PC-3 (cell line): ENCODE measurements around the gene PARD6B. TPM values are rescaled to one million over a fixed set of nuclear protein-coding genes. Genes with fewer than 3 reads are reported as not detected.
A peak's percentile ranks its signal among the peaks of the same experiment; 100 is the strongest.

Source experiments
- ATAC-seq: fragments of 200-7000 bp; cut with Tn5 transposase; 2 replicates; pipeline ENCODE4 v1.9.1; 2020; ENCODE audit warnings: mild to moderate bottlenecking, moderate library complexity
- BruUV-seq: library from RNA; stranded (reverse); fragments of 400-500 nt; replicated peaks from 2 replicates; lab custom pipeline; 2021; lab: Mats Ljungman, UMichigan
- CTCF ChIA-PET: fragments of 300-600 bp; sonication (Branson Sonifier 250); formaldehyde crosslinking; loops from one replicate; lab custom pipeline; 2022; ENCODE audit warnings: antibody characterized with exemption; lab: Charles Lee
- POLR2A ChIA-PET: fragments of 300-600 bp; sonication (Branson Sonifier 250); formaldehyde crosslinking; loops from one replicate; lab custom pipeline; 2022; ENCODE audit warnings: antibody characterized with exemption; ENCODE audit not compliant: unreplicated experiment; lab: Charles Lee
- DNase-seq: peaks from one replicate; pipeline ENCODE4 v3.0.0-alpha.2; 2015
- H2AFZ ChIP-seq: fragments of 300-600 bp; sonication (generic); 2 replicates; pipeline ENCODE4 v1.6.0; 2016; ENCODE audit warnings: antibody characterized with exemption, low read length
- H3F3A ChIP-seq: fragments of 300-600 bp; sonication (generic); one replicate; pipeline ENCODE4 v1.6.0; 2017; ENCODE audit warnings: antibody characterized with exemption, low read length, control low read depth, mild to moderate bottlenecking; ENCODE audit not compliant: unreplicated experiment
- H3K27ac ChIP-seq: fragments of 300-600 bp; sonication (generic); 2 replicates; pipeline ENCODE4 v1.5.1; 2016; ENCODE audit warnings: mild to moderate bottlenecking, low read length
- H3K27me3 ChIP-seq: fragments of 300-600 bp; sonication (generic); 2 replicates; pipeline ENCODE4 v1.6.1; 2016; ENCODE audit warnings: low read length, mixed read lengths
- H3K36me3 ChIP-seq: fragments of 300-600 bp; sonication (generic); 2 replicates; pipeline ENCODE4 v1.6.1; 2016; ENCODE audit warnings: low read depth, mixed run types, low read length, mixed read lengths
- H3K4me1 ChIP-seq: fragments of 300-600 bp; sonication (generic); 2 replicates; pipeline ENCODE4 v1.5.1; 2016; ENCODE audit warnings: low read length; ENCODE audit not compliant: insufficient read depth
- H3K4me2 ChIP-seq: fragments of 300-600 bp; sonication (generic); 2 replicates; pipeline ENCODE4 v1.6.0; 2016; ENCODE audit warnings: low read length
- H3K4me3 ChIP-seq: fragments of 300-600 bp; sonication (generic); 2 replicates; pipeline ENCODE4 v1.5.1; 2016; ENCODE audit warnings: mild to moderate bottlenecking, low read length, mixed read lengths
- H3K79me2 ChIP-seq: fragments of 300-600 bp; sonication (generic); 2 replicates; pipeline ENCODE4 v1.6.1; 2017; ENCODE audit warnings: low read length, mixed read lengths
- H3K9ac ChIP-seq: fragments of 300-600 bp; sonication (generic); 2 replicates; pipeline ENCODE4 v1.6.0; 2016; ENCODE audit warnings: mild to moderate bottlenecking, low read length
- H3K9me2 ChIP-seq: fragments of 300-600 bp; sonication (generic); replicated peaks from 2 replicates; pipeline ENCODE4 v1.6.1; 2016; ENCODE audit warnings: mixed run types, low read length, mixed read lengths
- H3K9me3 ChIP-seq: fragments of 300-600 bp; sonication (generic); 2 replicates; pipeline ENCODE4 v1.6.1; 2016; ENCODE audit warnings: low read length, mixed read lengths
- H4K20me1 ChIP-seq: fragments of 300-600 bp; sonication (generic); 2 replicates; pipeline ENCODE4 v1.6.1; 2016; ENCODE audit warnings: low read length, mixed read lengths
- EZH2 ChIP-seq: fragments of 300-600 bp; sonication (generic); IDR thresholded peaks from one replicate; pipeline ENCODE4 v1.6.1; 2017; ENCODE audit warnings: antibody characterized with exemption, mild to moderate bottlenecking, low read length; ENCODE audit not compliant: unreplicated experiment
- EZH2phosphoT487 ChIP-seq: fragments of 300-600 bp; sonication (generic); IDR thresholded peaks from 2 replicates; pipeline ENCODE4 v1.6.1; 2018; ENCODE audit warnings: mild to moderate bottlenecking, antibody characterized with exemption, low read length, borderline replicate concordance
- intact Hi-C: fragments of 100-400 bp; cut with micrococcal nuclease; formaldehyde crosslinking; loops from 2 replicates; pipeline ENCODE4 v1.9.0; 2023
- total RNA-seq: library from RNA; depleted of rRNA; stranded (reverse); fragments of >200 nt; gene quantifications from 2 replicates; pipeline ENCODE4 v1.2.3, GENCODE V29; 2014
- TF ChIP-seq, protein P1 (sequence below): fragments of 300-600 bp; sonication (generic); conservative IDR thresholded peaks from 2 replicates; pipeline ENCODE4 v1.5.1; 2017; ENCODE audit warnings: antibody characterized with exemption, low read depth, mild to moderate bottlenecking, low read length

The PARD6B gene
- total RNA-seq, 1 experiment from 2014 or later = 4.3 TPM

- Histone ChIP-seq H3K27me3 (no peaks in the 10 kb centered on the region), H4K20me1 (no peaks in the 10 kb centered on the region), H3K9me2 (no peaks in the 10 kb centered on the region), H3K9me3 (no peaks in the 10 kb centered on the region), H2AFZ (peak overlapping the region; percentile 75), H3K9ac (peak overlapping the region; percentile 26), H3K27ac (peak overlapping the region; percentile 72), H3K4me1 (peaks cover 35% of the 10 kb centered on the region), H3K79me2 (no peaks in the 10 kb centered on the region; the same call in 1 of the 2 replicates), H3K4me2 (peak overlapping the region; percentile 67), H3K4me3 (peak overlapping the region; percentile 31; the same call in 1 of the 2 replicates), H3F3A (no peaks in the 10 kb centered on the region), H3K36me3 (no peaks in the 10 kb centered on the region)
- no peak for TF ChIP-seq EZH2
- TF ChIP-seq, protein P1, sequence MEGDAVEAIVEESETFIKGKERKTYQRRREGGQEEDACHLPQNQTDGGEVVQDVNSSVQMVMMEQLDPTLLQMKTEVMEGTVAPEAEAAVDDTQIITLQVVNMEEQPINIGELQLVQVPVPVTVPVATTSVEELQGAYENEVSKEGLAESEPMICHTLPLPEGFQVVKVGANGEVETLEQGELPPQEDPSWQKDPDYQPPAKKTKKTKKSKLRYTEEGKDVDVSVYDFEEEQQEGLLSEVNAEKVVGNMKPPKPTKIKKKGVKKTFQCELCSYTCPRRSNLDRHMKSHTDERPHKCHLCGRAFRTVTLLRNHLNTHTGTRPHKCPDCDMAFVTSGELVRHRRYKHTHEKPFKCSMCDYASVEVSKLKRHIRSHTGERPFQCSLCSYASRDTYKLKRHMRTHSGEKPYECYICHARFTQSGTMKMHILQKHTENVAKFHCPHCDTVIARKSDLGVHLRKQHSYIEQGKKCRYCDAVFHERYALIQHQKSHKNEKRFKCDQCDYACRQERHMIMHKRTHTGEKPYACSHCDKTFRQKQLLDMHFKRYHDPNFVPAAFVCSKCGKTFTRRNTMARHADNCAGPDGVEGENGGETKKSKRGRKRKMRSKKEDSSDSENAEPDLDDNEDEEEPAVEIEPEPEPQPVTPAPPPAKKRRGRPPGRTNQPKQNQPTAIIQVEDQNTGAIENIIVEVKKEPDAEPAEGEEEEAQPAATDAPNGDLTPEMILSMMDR = no peak
- TF ChIP-seq EZH2phosphoT487 = no peak
- DNase-seq (peak; percentile 91), ATAC-seq (peak; percentile 90)
- BruUV-seq = no TSS peak
- CTCF ChIA-PET = interaction anchor here (0.7 to 1.4 kb wide), 4 partner anchors 12 to 404 kb away, joined by 3 to 4 read pairs (median 4); no protein-coding TSS in a partner anchor
- intact Hi-C loops = no loop called here
- POLR2A ChIA-PET = no interaction called here
Measured at GRCh38 chr20:50724851-50725723, 6.3 kb upstream of the PARD6B start.

DNA sequence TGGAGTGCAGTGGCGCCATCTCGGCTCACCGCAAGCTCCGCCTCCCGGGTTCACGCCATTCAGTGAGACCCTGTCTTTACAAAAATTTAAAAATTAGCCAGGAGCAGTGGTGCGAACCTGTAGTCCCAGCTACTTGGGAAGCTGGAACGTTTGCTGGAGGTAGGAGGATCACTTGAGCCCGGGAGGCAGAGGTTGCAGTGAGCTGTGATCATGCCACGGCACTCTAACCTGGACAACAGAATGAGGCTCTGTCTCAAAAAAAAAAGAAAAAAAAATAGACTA, 5.7 kb upstream of the PARD6B start:
- no peaks in the 10 kb centered on the region for H3K36me3 ChIP-seq
- peak overlapping the region; percentile 72 for H3K27ac ChIP-seq
- DNase-seq (no peak), ATAC-seq (no peak)
- no peaks in the 10 kb centered on the region for H3K9me3 ChIP-seq
- H3K4me1 ChIP-seq = peaks cover 41% of the 10 kb centered on the region
- H3K27me3 ChIP-seq = no peaks in the 10 kb centered on the region
- H3K9me2 ChIP-seq = no peaks in the 10 kb centered on the region
- no peaks in the 10 kb centered on the region; the same call in 1 of the 2 replicates for H3K79me2 ChIP-seq
- no peaks in the 10 kb centered on the region for H4K20me1 ChIP-seq
- CTCF ChIA-PET = no interaction called here
- no TSS peak for BruUV-seq
- H3K9ac ChIP-seq = no peak overlapping the region
- intact Hi-C loops = no loop called here
- no peak overlapping the region for H2AFZ ChIP-seq
- no peak overlapping the region for H3K4me2 ChIP-seq
- H3F3A ChIP-seq = no peaks in the 10 kb centered on the region
- no peak for TF ChIP-seq EZH2
- TF ChIP-seq EZH2phosphoT487 = no peak
- TF ChIP-seq, protein P1 = no peak
- H3K4me3 ChIP-seq = no peak overlapping the region
- POLR2A ChIA-PET = no interaction called here
